SK-N-SH (cell line): ENCODE results near the gene CCDC91.

ENCODE experiments used
- CTCF ChIP-seq: fragments of 200-600 bp; sonication (generic); IDR thresholded peaks from 2 replicates; pipeline ENCODE4 v1.6.1; 2017; ENCODE audit warnings: antibody characterized with exemption, mild to moderate bottlenecking, moderate library complexity
- EZH2phosphoT487 ChIP-seq: fragments of 200-600 bp; sonication (generic); IDR thresholded peaks from 2 replicates; pipeline ENCODE4 v1.6.1; 2017; ENCODE audit warnings: low read depth, mixed run types, mild to moderate bottlenecking, antibody characterized with exemption, moderate library complexity, borderline replicate concordance
- POLR2AphosphoS5 ChIP-seq: IDR thresholded peaks from 2 replicates; pipeline ENCODE4 v1.6.1; 2012; ENCODE audit warnings: low read depth, low read length
- USF1 ChIP-seq: IDR thresholded peaks from 2 replicates; pipeline ENCODE4 v1.4.0; 2012; ENCODE audit warnings: low read depth, borderline replicate concordance

GRCh38 chr12:28186500-28186899, 3.8 kb upstream of the CCDC91 start:
- TF ChIP-seq USF1 (no peak), POLR2AphosphoS5 (no peak), CTCF (no peak), EZH2phosphoT487 (no peak)
